ENCODE measurements around the gene EVI2B. TPM values are rescaled to one million over a fixed set of nuclear protein-coding genes. Genes with fewer than 3 reads are reported as not detected.

EVI2B gene
- total RNA-seq, 1 donor from 2014 or later = not detected

DNA sequence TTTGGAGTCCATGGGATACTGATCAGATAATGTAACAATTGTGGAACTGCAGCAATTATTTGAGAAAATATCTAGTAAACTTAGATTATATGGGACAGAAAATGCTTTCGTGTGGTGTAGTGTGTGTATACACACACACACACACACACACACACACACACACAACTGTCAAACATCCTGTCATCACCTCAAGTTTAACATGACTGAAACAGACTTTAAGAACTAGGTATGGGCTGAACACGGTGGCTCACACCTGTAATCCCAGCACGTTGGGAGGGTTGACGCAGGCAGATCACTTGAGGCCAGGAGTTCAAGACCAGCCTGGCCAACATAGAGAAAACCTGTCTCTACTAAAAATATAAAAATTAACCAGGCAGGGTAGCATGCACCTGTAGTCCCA lies 8.1 kb upstream of the EVI2B start:
- no peak overlapping the region for H3K4me3 Mint-ChIP-seq (ENCODE audit: unreplicated experiment)
- peaks cover 12% of the 10 kb centered on the region for H3K36me3 Mint-ChIP-seq (ENCODE audit: unreplicated experiment)
- peaks cover 15% of the 10 kb centered on the region for H3K4me1 Mint-ChIP-seq (ENCODE audit: unreplicated experiment)
- TF ChIP-seq, protein P1, sequence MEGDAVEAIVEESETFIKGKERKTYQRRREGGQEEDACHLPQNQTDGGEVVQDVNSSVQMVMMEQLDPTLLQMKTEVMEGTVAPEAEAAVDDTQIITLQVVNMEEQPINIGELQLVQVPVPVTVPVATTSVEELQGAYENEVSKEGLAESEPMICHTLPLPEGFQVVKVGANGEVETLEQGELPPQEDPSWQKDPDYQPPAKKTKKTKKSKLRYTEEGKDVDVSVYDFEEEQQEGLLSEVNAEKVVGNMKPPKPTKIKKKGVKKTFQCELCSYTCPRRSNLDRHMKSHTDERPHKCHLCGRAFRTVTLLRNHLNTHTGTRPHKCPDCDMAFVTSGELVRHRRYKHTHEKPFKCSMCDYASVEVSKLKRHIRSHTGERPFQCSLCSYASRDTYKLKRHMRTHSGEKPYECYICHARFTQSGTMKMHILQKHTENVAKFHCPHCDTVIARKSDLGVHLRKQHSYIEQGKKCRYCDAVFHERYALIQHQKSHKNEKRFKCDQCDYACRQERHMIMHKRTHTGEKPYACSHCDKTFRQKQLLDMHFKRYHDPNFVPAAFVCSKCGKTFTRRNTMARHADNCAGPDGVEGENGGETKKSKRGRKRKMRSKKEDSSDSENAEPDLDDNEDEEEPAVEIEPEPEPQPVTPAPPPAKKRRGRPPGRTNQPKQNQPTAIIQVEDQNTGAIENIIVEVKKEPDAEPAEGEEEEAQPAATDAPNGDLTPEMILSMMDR (IDR thresholded peaks at IDR 0.05) = no peak
- no peak for DNase-seq (ENCODE audit: extremely low spot score, unreplicated experiment)
- H3K9me3 Mint-ChIP-seq (ENCODE audit: unreplicated experiment) = no peaks in the 10 kb centered on the region
- H3K27ac Mint-ChIP-seq (ENCODE audit: unreplicated experiment) = peak overlapping the region; percentile 43
- H3K27me3 Mint-ChIP-seq (ENCODE audit: unreplicated experiment) = no peaks in the 10 kb centered on the region

DNA sequence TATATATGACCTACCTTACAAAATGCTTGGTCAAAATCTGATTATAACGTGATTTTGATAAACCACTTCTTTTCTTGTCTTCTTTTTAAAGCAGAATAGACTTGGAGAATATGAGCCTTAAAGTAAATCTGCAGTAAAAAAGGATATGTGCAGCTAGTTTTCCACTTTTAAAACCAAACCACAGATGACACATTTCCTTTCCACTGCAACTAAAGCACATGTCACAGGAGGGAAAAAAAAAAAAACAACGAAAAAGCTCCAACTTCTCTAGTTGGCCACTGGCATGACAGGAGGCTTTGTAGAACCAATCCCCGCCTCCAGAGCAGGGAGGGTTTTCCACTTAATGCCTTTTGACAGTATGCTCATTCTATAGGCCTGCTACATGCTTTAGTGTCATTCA lies 7.6 kb upstream of the EVI2B start, which contains the start of gene EVI2A:
Gene EVI2A, minus strand, starts transcription at position 142 of the 400 bp plus-strand sequence. CDS start 2,609 bp downstream, outside the sequence.
- H3K27ac Mint-ChIP-seq (ENCODE audit: unreplicated experiment) = peak within 1 kb of the TSS; percentile 43
- H3K27me3 Mint-ChIP-seq (ENCODE audit: unreplicated experiment) = no peaks in the 10 kb centered on the region
- H3K4me3 Mint-ChIP-seq (ENCODE audit: unreplicated experiment) = no peak within 1 kb of the TSS
- no peak for DNase-seq (ENCODE audit: extremely low spot score, unreplicated experiment)
- H3K4me1 Mint-ChIP-seq (ENCODE audit: unreplicated experiment) = peaks cover 14% of the 10 kb centered on the region
- H3K9me3 Mint-ChIP-seq (ENCODE audit: unreplicated experiment) = no peaks in the 10 kb centered on the region
- peaks cover 10% of the 10 kb centered on the region for H3K36me3 Mint-ChIP-seq (ENCODE audit: unreplicated experiment)
- TF ChIP-seq, protein P1 (IDR thresholded peaks at IDR 0.05) = no peak

DNA sequence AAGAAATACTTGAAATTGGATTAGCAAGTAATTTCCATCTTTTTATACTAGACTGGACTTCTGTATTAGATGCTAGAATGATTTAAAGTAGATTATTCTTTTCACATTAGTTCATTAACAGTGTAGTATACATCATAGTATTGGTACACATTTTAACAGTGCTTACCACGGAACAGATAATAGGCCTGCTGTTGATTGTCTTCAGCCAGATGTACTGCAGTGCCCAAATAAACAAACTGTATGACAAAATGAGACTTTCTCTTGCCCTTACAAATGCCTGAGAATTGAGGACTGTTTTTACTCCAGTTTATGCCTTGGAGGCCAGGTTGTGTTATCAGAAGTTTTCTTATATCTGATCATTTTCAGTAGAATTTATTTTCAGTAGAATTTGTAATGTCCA lies 6.9 kb upstream of the EVI2B start:
- H3K4me1 Mint-ChIP-seq (ENCODE audit: unreplicated experiment) = peaks cover 13% of the 10 kb centered on the region
- H3K4me3 Mint-ChIP-seq (ENCODE audit: unreplicated experiment) = no peak overlapping the region
- TF ChIP-seq, protein P1 (IDR thresholded peaks at IDR 0.05) = no peak
- no peaks in the 10 kb centered on the region for H3K9me3 Mint-ChIP-seq (ENCODE audit: unreplicated experiment)
- peak overlapping the region; percentile 9 for H3K27ac Mint-ChIP-seq (ENCODE audit: unreplicated experiment)
- no peak for DNase-seq (ENCODE audit: extremely low spot score, unreplicated experiment)
- H3K27me3 Mint-ChIP-seq (ENCODE audit: unreplicated experiment) = no peaks in the 10 kb centered on the region
- peaks cover 5% of the 10 kb centered on the region for H3K36me3 Mint-ChIP-seq (ENCODE audit: unreplicated experiment)

DNA sequence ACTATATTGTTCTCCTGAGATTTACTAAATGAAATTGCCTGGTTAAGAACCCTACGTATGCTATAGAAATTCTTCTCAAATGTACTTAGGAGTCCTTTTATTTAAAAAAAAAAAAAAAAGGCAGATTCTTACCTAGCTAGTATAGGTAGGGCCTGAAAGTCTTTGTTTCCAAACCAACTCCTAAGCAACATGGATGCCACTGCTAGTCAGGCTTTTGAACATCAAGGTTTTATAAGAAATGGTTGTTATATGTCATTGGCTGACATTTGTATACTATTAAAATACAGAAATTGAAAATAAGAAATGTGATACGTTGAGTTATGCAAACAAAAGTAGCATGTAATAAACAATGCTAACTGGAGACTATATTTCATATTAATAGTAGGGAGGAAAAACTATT lies 6.4 kb upstream of the EVI2B start:
- Mint-ChIP-seq H3K4me1 (ENCODE audit: unreplicated experiment) (peaks cover 13% of the 10 kb centered on the region), H3K4me3 (ENCODE audit: unreplicated experiment) (no peak overlapping the region), H3K27me3 (ENCODE audit: unreplicated experiment) (no peaks in the 10 kb centered on the region), H3K9me3 (ENCODE audit: unreplicated experiment) (no peaks in the 10 kb centered on the region), H3K27ac (ENCODE audit: unreplicated experiment) (no peak overlapping the region), H3K36me3 (ENCODE audit: unreplicated experiment) (peaks cover 5% of the 10 kb centered on the region)
- no peak for DNase-seq (ENCODE audit: extremely low spot score, unreplicated experiment)
- TF ChIP-seq, protein P1 (IDR thresholded peaks at IDR 0.05) = no peak

DNA sequence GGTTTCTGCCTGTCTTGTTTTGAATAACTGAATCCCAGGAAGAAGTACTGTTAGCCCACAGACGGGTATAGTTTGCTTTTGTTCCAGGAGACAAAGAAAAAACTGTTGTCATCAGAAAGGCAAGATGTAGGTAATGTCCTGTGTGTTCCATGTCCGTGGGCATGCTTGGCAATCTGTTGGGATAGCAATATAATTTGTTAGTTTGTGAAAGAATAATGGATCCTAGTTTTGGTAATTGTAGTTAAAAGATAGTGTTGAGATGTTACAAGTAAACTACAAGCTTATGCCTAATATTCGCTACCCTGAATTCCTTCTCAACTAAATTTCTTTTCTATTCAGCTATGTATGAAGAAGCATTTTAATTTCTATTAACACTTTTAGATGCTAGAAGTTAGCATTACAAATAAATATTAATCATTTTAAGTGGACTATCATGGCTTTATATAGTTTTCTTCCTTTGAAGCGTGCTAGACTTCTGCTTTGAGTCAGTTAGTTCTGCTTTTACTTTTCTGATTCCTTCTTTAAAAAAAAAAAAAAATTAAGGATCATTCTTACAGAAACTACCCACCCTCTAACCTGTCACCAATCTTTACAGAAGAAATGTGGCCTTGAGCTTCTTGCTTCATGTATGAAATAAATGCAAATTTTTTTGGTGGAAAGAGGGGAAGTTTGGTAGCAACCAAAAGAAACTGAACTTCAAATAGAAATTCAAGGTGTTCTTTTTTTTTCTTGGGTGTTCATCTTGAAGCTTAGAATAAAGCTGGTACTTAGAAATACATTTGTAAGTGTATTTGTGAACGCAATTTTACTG lies 5.2 kb upstream of the EVI2B start:
- Mint-ChIP-seq H3K27me3 (ENCODE audit: unreplicated experiment) (no peaks in the 10 kb centered on the region), H3K4me1 (ENCODE audit: unreplicated experiment) (peaks cover 16% of the 10 kb centered on the region), H3K4me3 (ENCODE audit: unreplicated experiment) (no peak overlapping the region), H3K27ac (ENCODE audit: unreplicated experiment) (no peak overlapping the region), H3K36me3 (ENCODE audit: unreplicated experiment) (peaks cover 7% of the 10 kb centered on the region), H3K9me3 (ENCODE audit: unreplicated experiment) (no peaks in the 10 kb centered on the region)
- TF ChIP-seq, protein P1 (IDR thresholded peaks at IDR 0.05) = no peak
- no peak for DNase-seq (ENCODE audit: extremely low spot score, unreplicated experiment)
